Astrocyte of the cerebellum (primary cell): ENCODE measurements around the gene STAG1.
"Not testable (repeated sequence)": the region's sequence is repeated elsewhere in the genome, so short reads cannot be mapped to it uniquely, and the experiment has no call there.

Source experiments
- DNase-seq: peaks from one replicate; pipeline ENCODE4 v3.0.0-alpha.2; 2011; ENCODE audit warnings: low read depth
- H3K4me3 ChIP-seq: 2 replicates; pipeline ENCODE4 v1.5.1; 2011; ENCODE audit warnings: mild to moderate bottlenecking, low read depth, low read length, moderate library complexity
- CTCF ChIP-seq: IDR thresholded peaks from 2 replicates; pipeline ENCODE4 v1.5.1; 2012; ENCODE audit warnings: low read length, low read depth, moderate library complexity, mild to moderate bottlenecking; ENCODE audit errors: missing control alignments
- in situ Hi-C: cut with HindIII; loops from 2 replicates; pipeline ENCODE4 v1.10.0; 2017; ENCODE audit warnings: low sequenced_read_pairs

The STAG1 gene

GRCh38 chr3:136671921-136672320 lies 80.3 kb downstream of the STAG1 start:
- TF ChIP-seq CTCF = no peak
- in situ Hi-C loops = no loop called here
- peak; percentile 18 for DNase-seq
- H3K4me3 ChIP-seq = no peak overlapping the region

GRCh38 chr3:136670166-136670565 lies 82.0 kb downstream of the STAG1 start:
- H3K4me3 ChIP-seq = no peak overlapping the region
- no peak for DNase-seq
- in situ Hi-C loops = no loop called here
- no peak for TF ChIP-seq CTCF

- DNase-seq = no peak
- no peak overlapping the region for H3K4me3 ChIP-seq
- TF ChIP-seq CTCF = no peak
- in situ Hi-C loops = no loop called here
Observed at GRCh38 chr3:136667081-136667480, 85.1 kb downstream of the STAG1 start.

GRCh38 chr3:136666301-136666700 lies 85.9 kb downstream of the STAG1 start:
- H3K4me3 ChIP-seq, in situ Hi-C loops, DNase-seq: not testable (repeated sequence)

GRCh38 chr3:136664771-136665170 lies 87.4 kb downstream of the STAG1 start:
- in situ Hi-C loops = no loop called here
- no peak for DNase-seq
- H3K4me3 ChIP-seq = no peak overlapping the region
- no peak for TF ChIP-seq CTCF

GRCh38 chr3:136661282-136661681 lies 90.9 kb downstream of the STAG1 start:
- no peak overlapping the region for H3K4me3 ChIP-seq
- no peak for TF ChIP-seq CTCF
- in situ Hi-C loops = no loop called here
- no peak for DNase-seq

- peak; percentile 79 for DNase-seq
Observed at GRCh38 chr3:136658946-136659682, 93.1 kb downstream of the STAG1 start.

More at GRCh38 chr3:136658946-136659682, 93.1 kb downstream of the STAG1 start:
- no peak overlapping the region for H3K4me3 ChIP-seq
- in situ Hi-C loops = no loop called here
- TF ChIP-seq CTCF = no peak
